GM18517 (cell line): ENCODE results near the gene RPS25.
A peak's percentile ranks its signal among the peaks of the same experiment; 100 is the strongest.
"Not testable (repeated sequence)": the region's sequence is repeated elsewhere in the genome, so short reads cannot be mapped to it uniquely, and the experiment has no call there.

Experiments
- ATAC-seq: cut with Tn5 transposase; IDR thresholded peaks from one replicate; pipeline ENCODE4 v1.9.1; 2021; ENCODE audit warnings: mild to moderate bottlenecking, moderate library complexity; ENCODE audit not compliant: unreplicated experiment

The RPS25 gene

DNA sequence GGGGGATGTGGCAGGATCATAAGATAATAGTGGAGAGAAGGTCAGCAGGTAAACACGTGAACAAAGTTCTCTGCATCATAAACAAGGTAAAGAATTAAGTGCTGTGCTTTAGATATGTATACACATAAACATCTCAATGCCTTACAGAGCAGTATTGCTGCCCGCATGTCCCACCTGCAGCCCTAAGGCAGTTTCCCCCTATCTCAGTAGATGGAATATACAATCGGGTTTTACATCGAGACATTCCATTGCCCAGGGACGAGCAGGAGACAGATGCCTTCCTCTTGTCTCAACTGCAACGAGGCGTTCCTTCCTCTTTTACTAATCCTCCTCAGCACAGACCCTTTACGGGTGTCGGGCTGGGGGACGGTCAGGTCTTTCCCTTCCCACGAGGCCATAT is 21.3 kb upstream of the RPS25 start:
- ATAC-seq = not testable (repeated sequence)

DNA sequence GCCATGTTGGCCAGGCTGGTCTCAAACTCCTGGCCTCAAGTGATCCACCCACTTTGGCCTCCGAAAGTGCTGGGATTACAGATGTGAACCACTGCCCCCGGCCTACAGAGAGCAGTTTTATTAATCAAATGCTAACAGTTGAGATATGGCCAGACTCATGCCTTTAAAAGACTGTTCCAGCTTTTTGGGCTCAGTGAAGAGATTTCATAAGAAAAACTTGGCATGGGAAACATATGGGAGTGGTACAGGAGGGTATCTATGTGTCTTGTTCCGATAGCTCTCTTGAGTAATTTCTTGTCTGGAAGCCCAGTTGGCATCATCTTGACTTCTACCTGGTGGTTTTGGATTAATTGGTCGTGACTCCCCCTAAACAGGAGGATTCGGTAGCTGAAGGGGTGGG is 20.7 kb upstream of the RPS25 start:
- ATAC-seq = no peak

DNA sequence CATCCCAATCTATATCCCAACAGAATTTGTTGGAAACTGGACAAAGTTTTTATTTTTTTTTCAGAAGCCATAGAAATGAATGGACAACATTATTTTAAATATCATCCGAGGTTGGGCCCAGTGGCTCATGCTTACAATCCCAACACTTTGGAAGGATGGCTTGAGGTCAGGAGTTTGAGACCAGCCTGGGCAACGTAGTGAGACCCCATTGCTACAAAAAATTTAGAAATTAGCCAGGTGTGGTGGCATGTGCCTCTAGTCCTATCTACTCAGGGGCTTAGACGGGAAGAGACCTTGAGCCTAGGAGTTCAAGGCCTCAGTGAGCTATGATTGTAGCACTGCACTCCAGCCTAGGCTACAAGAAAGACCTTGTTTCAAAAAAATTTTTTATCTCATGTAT is 16.7 kb upstream of the RPS25 start:
- ATAC-seq = no peak

DNA sequence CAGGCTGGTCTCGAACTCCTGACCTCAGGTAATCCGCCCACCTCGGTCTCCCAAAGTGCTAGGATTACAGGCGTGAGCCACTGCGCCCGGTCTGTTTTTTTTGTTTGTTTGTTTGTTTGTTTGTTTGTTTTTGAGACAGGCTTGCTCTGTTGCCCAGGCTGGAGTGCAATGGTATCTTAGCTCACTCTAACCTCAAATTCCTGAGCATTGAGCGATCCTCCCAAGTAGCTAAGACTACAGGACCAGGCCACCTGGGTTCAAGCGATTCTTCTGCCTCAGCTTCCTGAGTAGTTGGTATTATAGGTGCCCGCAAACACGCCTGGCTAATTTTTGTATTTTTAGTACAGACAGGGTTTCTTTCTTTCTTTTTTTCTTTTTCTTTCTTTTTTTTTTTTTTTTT is 15.3 kb upstream of the RPS25 start:
- not testable (repeated sequence) for ATAC-seq

DNA sequence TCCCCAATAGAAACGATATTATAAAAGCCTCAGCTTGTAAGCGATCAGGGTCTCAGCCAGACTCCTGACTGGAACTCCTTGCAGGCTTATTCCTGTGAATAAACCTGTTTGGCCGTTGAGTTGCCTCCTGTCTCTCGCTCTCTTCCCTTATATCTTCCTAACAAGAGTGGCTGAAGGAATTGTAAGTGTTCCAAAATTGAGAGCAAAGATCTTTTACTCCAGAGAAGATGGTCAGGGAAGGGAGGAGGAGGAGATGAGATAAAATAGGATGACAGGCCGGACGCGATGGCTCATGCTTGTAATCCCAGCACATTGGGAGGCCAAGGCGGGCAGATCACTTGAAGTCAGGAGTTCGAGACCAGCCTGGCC is 13.8 kb upstream of the RPS25 start:
- ATAC-seq = no peak

DNA sequence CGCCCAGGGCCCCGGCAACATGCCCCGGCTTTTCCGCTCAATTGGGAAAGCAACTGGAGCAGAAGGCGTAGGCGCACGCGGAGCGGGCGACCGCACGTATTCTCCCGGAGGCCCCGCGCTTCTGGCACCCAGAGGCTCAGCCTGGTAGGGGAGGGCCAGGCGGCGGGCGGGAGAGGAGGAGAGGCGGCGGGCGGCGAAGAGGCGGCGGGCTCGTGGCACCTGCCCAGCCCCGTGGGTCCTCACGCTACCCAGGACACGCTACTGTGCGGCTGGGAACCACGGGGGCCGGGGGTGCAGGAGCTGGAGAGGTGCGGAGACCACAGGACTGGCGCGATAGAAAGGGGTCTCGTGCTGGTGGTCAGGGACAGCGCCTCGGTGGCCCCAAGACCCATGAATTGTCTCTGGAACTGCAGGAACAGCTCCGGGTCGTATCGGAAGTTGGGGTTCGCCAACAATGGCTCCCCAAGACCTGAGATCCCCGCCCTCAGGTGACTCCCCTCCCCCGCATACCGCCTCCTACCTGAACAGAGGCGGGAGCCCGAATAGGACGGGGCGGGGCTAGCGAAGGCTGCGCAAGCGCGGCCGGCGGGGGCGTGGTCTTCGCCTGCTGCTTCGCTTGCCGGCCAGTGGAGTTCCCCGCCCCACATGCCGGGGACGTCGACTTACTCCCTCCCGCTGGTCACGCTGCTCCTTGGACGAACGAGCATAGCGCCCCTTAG is 12.3 kb upstream of the RPS25 start, which contains the start of gene SLC37A4:
Gene SLC37A4 (minus strand): TSS at position 549 of the 719 bp plus-strand sequence.
- ATAC-seq = peak; percentile 84

DNA sequence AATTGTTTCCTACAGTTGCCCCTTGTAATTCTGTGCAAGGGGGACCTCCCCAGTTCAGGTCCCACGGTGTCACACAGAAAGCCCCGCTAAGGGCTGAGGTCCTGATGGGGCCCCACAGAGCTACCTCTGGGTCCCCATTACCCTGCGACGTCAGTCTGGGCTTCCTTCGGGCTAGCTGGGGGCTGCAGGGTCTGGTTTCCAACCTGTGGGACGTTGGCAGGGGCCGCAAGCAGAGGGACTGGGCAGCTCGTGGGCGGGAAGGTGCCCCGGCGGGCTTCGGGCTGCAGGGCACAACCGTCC is 11.8 kb upstream of the RPS25 start:
- ATAC-seq = peak; percentile 10

DNA sequence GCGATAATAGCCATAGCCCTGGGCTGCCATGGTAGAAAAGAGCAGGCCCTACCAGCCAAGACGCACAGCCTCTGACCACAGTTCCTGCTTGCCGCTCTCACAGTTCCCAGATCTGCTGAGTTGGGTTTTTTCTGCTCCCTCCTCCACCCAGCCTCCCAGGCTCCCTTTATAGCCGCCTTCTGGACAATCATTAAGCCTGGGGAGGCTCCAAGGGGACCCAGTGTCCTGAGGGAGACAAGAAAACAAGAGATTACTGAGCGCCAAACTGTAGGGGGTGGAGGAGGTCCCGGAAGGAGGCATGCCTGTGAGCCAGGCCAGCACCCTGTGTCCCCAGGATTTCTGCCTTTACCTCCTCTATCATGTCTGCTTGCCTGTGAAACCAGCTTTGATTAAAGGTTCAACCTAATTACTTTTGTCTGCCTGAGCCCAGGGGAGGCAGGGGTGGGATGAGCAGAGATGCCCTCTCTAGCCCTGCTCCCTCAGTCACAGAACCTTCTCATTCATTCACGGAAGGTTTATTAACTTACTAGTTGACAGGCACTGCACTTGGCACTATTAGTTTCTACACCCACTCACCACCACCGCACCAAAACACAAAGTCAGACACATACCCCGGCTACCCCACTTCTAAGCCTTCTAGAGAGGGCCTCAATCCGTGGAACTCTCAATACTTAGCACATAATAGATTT is 11.3 kb upstream of the RPS25 start:
- peak; percentile 28 for ATAC-seq

DNA sequence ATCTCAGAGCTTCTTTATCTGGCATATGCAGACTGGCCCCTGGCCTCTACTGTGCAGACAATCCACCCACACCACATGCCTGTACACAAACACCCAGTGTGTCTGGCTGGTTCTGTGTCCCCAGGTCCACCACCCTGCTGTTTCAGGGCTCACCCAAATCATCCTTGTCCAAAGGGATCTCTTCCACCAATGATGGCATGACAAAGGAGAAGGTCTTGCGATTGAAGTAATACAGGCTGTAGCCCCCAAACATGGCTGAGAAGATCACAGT is 10.9 kb upstream of the RPS25 start:
- no peak for ATAC-seq

DNA sequence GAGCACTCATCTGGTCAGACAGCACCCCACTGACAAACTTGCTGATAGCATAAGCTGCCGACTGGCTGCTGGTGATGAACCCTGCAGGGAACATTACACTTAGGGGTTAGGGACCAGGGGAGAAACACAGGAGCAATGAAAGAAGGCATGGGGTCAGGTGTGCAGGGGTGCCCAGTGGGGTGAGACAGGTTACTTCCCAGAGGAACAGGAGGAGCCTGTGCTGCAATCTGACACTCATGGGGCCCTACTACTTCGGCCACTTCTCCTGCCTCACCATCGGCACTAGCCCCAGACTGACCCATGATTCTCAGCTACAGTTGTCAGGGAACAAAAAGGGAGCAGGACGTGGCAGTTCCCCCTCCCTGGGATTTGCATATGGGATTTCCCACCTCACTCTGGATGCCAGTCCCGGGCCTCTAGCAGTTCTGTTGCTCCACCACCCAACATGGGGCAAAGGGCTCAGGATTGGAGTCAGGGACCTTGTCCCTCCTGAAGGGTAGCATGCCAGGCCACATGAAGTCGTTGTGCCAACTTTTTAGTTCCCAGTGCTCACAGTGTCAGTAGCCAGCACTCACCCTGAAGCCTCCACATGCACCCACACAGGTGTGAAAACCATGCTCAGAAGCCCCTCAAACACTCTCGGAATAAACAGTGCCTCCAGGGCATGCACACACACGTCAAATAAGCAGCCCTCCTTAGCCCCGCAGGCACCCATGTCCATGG is 10.4 kb upstream of the RPS25 start:
- ATAC-seq = no peak

DNA sequence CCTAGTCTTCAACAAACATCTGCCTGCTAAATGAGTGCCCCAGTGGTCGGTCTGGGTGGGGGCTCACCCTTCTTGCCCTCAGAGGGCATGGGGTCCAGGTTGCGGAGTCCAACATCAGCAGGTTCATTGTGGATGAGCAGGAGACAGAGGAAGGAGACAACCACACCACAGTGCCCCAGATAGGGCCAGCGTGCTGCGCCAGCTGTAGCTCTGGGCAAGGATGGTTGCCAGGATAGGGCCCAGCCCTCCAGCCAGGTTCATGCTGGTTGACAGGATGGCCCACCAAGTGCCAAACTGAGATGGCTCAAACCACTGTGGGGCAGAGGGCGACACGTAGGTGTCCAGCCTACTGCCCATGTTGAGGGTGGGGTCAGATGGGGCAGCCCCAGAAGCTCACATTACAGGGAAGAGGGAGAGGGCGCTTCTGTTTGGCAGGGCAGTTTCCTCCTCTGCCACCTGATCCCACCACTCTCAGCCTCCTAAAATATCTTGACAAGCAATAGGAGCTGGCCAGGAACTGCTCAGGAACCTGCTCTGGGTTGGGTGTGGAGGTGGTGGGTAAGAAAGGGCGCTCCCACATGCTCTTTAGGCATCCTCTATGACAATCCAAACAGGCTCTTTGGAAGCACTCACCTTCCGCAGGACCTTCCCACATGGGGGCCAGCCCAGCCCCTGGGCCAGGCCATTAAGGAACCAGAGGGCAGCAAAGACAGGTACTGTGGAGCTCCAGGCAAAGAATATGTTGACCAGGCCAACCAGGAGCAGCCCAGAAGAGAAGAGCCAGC is 9.6 kb upstream of the RPS25 start:
- ATAC-seq = no peak

DNA sequence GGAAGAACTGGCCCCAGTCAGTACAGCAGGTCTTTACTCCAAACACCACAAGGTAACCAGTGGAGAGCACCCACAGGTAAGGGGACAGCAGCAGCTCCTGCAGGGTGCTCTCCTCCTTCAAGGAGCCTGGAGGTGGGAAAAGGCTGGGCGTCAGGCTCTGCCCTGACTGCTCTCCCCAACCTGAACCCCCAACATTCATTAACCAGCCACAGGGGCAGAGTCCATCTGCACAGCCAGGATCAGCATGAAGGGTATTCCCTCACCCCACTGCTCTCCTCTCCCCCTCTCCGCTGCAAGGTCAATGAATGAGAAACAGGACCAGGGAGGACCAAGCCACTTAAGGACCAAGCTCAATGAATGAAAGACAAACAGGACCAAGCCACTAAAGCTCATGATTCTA is 8.8 kb upstream of the RPS25 start:
- no peak for ATAC-seq

DNA sequence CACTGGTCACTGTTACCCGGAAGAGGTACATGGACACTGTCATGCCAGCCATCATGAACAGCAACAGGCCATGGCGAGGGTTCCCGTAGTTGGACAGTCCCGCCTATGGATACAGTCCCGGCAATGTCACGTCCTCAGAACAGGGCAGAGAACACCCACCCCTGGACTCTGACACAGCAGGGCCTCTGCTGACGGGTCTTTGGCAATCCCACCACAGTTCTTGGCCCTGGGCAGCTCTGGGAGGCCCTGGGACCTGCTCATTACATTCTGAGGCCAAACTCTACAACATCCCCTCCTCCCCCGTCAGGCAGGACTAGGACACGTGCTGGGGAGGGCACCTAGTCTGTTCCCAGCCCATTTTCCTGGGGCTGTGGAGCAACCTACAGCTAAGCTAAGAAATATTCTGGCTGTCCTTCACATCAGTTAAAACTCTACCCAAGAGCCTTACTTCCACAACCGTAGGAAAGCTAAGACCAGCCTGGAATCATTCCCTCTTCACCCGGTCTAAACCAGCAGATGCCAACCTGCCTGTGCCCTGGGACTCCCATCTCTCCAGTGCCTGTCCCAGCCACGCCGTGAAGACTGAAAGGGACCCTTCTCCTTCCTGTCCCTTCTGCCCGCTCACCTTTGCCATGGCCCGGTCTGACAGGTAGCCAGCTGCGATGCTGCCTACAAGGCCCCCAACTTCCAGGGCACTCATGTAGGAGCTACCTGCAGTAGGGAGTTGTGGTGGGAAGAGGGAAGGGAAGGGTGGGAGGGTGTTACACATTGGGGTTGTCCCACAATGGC is 8.0 kb upstream of the RPS25 start:
- ATAC-seq = no peak

DNA sequence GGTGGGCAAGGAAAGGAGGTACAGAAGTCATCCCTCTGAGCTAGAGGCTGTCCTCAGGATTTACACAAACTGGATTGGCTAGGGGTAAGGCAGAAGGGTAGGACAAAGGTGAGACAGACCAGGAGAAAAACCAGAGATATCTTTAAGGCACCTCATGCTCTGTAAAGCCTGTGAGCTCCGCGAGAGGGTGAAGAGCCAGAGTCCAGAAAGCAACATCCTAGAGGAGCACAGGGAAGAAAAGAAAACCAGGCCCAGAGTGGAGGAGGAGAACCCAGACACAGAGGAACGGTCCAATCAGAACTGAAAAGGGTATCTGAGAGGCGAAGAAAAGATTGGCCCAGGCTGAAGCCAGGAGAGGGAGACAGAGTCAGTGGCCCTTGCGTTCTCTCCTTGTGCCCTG is 7.4 kb upstream of the RPS25 start:
- ATAC-seq = no peak

DNA sequence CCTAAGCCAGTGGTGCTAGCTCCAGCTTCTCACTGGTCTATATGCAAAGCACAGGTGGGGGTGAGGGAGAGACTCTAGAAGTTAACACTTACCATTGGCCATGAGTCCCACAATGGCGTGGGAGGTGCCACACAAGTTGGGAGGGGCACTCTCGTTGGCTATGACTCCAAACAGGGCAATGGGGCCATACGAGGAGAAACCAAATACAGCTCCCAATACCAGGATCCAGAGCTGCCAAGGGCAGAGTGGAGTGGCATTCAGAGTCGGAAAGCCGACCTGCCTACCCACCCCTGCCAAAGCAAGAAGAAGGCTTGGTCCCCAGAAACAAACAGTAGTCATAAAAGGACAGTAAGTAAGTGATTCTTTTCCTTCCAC is 6.9 kb upstream of the RPS25 start:
- ATAC-seq = no peak

DNA sequence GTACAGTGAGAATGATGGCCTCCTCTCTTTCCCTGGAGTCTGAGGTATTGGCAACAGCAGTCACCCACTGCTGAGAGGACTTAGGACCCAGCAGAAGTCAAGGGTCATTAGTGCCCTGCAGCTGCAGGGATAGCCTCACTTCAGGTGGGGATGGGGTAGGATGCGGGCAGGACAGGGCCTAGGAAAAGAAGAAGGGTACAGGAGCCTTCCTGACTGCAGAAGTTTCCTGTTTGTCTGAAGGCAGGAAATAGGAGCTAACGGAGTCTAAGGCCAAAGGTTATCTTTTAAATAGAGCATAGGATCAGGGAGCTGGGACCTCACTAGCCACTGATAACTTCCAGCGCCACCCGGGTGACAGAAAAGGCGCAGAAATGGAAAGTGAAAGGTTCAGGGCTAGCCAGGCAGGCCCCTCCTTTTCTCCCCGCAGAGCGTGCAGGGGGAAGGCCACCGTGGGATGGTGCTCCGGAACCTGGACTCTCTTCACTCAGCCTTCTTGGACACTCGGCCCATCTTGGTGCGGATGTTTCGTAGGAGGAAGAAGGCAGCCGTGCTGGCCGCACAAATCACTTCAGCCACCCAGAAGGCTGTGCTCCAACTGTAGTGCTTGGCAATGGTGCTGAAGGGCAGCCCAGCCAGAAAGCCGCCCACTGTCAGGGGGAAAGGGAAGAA is 6.4 kb upstream of the RPS25 start:
- ATAC-seq = no peak

DNA sequence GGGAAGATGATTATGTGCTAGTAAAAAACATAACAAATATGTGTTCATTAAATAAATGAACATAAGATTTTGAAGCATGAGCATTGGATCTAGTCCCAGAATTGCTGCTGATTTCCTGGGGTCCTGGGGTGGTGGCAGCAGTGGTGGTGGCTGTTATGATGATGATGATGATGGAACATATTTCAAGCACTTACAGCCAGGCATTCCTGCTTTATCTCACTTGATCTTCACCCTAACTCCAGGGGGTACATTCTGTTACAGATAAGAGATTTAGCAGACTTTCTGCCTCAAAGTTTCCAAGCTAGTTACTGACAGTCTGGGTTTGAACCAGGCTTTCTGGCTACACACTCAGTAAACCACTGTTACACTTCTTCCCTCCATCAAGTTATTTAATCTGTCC is 5.6 kb upstream of the RPS25 start:
- ATAC-seq = no peak

DNA sequence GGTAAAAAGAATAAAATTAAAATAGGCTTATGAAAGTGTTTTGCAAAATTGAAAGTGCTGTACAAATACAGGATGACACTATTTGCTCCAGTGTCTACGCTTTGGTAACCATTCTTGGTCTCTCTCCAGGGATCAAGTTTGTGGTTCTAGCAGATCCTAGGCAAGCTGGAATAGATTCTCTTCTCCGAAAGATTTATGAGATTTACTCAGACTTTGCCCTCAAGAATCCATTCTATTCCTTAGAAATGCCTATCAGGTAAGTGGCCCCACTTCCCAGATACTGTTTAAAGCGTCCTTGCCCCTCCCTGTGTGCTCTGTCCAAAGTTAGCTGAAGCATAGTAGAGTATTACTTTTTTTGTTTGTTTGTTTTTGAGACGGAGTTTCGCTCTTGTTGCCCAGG is 3.5 kb upstream of the RPS25 start:
- ATAC-seq = no peak

DNA sequence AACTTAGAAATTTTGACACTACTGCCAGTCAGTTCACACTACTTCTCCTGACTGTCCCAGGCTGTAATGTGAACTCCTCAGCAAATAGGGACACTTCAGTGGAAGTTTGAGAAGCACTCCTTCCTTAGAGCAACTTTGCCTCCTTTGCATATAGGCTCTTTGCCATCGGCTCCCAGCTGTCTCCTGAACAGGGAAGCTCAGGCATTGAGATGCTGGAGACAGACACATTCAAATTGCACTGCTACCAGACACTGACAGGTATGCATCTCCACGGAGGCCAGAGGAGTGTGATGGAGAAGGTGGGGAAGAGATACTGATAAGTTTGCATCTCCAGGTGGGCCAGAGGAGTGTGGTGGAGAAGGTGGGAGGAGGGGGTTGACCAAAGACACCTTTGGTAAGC is 1.9 kb upstream of the RPS25 start:
- no peak for ATAC-seq

DNA sequence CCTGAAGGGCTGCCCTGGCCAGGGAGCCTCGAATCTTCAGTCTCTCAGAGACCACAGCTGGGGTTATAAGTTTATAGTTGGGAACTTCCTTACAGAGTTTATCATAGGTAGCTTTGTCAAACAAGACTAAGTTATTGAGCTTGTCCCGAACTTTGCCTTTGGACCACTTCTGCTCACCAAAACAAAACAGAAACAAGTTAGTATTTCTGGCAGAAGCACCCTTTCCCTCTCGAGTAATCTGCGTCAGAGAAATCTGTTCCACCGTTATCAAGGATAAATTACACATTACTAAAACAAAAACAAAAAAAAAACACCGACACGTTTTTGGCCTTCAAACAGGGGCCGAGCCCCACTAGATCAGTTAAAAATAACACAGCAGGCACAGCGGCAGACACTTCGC is 766 bp downstream of the RPS25 start:
- not testable (repeated sequence) for ATAC-seq
